Measurements from ENCODE around the gene RDH8.

RDH8 gene

DNA sequence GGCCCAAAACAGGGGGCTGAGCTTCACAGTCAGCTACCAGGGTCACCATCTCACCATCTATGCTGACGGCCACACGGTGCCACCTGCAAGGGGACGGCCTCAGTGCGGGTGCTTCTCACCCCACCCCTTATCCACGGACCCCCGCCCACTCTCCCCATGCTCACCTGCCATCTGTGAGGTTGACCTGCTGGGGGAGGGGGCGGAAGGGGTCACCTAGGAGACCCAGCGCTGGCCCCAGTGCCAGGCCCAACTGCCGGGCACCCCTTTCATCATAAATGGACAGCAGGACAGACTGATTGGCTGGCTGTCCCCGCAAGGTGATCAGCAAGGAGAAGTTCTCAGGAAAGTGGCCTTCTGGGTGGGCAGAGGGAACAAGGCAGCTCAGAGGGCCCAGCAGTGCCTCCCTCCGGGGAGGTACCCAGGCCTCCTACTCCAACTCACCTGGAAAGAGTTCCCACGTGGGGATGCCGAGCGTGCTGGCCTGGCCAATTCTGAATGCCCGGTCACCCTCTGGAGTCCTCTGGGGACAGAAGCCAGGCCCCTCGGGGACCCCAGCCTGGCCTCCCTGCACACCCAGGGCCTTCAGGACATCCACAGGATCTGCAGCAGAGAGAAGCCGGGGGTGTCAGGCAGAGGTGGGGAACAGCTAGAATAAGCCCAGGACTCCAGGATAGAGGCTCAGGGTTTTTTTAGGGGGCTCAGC, 7.5 kb upstream of the RDH8 start:
- no peak overlapping the region for H3K4me3 ChIP-seq (replicated peaks in 1 of 2; ENCODE audit: low read depth in 2 of 2, low read length in 2 of 2)
- no peak for DNase-seq (ENCODE audit: low read depth in 2 of 2)
- TF ChIP-seq, protein P1, sequence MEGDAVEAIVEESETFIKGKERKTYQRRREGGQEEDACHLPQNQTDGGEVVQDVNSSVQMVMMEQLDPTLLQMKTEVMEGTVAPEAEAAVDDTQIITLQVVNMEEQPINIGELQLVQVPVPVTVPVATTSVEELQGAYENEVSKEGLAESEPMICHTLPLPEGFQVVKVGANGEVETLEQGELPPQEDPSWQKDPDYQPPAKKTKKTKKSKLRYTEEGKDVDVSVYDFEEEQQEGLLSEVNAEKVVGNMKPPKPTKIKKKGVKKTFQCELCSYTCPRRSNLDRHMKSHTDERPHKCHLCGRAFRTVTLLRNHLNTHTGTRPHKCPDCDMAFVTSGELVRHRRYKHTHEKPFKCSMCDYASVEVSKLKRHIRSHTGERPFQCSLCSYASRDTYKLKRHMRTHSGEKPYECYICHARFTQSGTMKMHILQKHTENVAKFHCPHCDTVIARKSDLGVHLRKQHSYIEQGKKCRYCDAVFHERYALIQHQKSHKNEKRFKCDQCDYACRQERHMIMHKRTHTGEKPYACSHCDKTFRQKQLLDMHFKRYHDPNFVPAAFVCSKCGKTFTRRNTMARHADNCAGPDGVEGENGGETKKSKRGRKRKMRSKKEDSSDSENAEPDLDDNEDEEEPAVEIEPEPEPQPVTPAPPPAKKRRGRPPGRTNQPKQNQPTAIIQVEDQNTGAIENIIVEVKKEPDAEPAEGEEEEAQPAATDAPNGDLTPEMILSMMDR (IDR thresholded peaks at IDR 0.05; ENCODE audit: low read depth, low read length), result no peak

DNA sequence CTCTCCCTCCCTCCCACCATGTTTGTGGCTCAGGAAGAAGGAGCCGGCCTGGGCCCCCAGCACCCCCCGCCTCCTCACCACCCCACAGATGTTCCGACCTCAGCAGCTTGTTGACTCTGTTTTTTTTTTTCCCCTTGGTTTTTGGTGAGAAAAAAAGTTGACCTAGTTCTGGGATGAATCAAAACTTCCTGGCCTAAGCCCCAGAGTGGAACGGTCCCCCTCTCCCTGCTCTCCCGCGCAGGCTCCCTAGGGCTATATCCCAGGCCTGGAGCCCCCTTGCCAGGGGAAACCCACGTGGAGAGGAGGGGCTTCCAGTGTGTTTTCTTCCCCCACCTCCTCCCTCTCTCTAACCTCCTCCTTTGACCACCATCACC, 7.0 kb upstream of the RDH8 start:
- no peak overlapping the region for H3K4me3 ChIP-seq (replicated peaks in 1 of 2; ENCODE audit: low read depth in 2 of 2, low read length in 2 of 2)
- TF ChIP-seq, protein P1 (IDR thresholded peaks at IDR 0.05; ENCODE audit: low read depth, low read length), result no peak
- peak; percentile 64 to 82 for DNase-seq (ENCODE audit: low read depth in 2 of 2)

DNA sequence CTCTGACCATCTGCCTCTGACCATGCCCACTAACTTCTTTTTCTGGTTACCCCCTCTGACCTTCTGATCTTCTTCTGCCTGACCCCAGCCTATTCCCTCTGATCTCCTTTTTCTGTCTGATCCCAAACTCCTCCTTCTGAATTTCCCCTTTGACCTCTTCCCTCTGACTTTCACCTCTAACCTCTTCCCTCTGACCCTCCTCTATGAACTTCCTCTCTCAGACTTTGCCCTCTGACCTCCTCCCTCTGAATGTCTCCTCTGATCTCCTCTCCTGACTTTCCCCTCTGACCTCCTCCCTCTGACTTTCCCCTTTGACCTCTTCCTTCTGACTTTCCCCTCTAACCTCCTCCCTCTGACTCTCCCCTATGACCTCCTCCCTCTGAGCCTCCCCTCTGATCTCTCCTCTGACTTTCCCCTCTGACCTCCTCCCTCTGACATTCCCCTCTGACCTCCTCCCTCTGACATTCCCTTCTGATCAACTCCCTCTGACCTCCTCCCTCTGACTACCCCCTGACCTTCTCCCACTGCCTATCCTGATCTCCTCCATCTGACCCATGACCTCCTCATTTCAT, 6.4 kb upstream of the RDH8 start:
- H3K4me3 ChIP-seq (replicated peaks in 1 of 2; ENCODE audit: low read depth in 2 of 2, low read length in 2 of 2), result no peak overlapping the region
- TF ChIP-seq, protein P1 (IDR thresholded peaks at IDR 0.05; ENCODE audit: low read depth, low read length), result no peak
- DNase-seq (ENCODE audit: low read depth in 2 of 2), result no peak

GRCh38 chr19:10007371-10008183, 5.7 kb upstream of the RDH8 start:
- no peak overlapping the region for H3K4me3 ChIP-seq (replicated peaks in 1 of 2; ENCODE audit: low read depth in 2 of 2, low read length in 2 of 2)
- DNase-seq (ENCODE audit: low read depth in 2 of 2), result peak; percentile 61 to 86
- TF ChIP-seq, protein P1 (IDR thresholded peaks at IDR 0.05; ENCODE audit: low read depth, low read length), result no peak

GRCh38 chr19:10008184-10008765, 5.0 kb upstream of the RDH8 start:
- TF ChIP-seq, protein P1 (IDR thresholded peaks at IDR 0.05; ENCODE audit: low read depth, low read length), result no peak
- no peak for DNase-seq (ENCODE audit: low read depth in 2 of 2)
- H3K4me3 ChIP-seq (replicated peaks in 1 of 2; ENCODE audit: low read depth in 2 of 2, low read length in 2 of 2), result peak overlapping the region in 1 of 2 donors; percentile 7

DNA sequence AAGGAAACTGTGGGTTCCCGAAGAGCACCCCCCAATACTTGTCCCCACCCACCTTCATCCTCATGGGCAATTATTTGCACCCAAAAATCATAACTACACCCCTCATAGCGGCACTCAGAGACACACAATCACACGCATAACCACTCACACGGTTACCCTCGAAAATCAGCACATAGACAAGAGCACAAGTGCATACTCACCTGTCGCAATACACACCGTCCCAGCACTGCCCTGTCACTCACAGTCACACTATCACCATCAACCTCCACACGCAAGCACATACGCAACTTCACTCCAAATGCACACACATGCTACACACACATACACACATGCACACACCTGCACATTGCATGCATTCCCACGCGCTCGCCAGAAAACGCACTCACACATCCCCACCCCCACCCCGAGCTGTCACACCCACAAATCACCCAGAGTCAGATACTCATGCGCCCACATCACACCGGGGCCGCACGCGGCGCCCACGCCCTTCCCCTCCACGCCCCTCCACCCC, 3.5 kb upstream of the RDH8 start:
- peak; percentile 9 to 29 for DNase-seq (ENCODE audit: low read depth in 2 of 2)
- peak overlapping the region; percentile 38 to 63 for H3K4me3 ChIP-seq (replicated peaks in 1 of 2; ENCODE audit: low read depth in 2 of 2, low read length in 2 of 2)
- TF ChIP-seq, protein P1 (IDR thresholded peaks at IDR 0.05; ENCODE audit: low read depth, low read length), result no peak
